Activated gamma-delta T cell (primary cell): ENCODE measurements around the gene RAB5B.
"Not testable (repeated sequence)": the region's sequence is repeated elsewhere in the genome, so short reads cannot be mapped to it uniquely, and the experiment has no call there.

Experiments
- DNase-seq: peaks from one replicate; lab custom pipeline; 2025; lab: John Stamatoyannopoulos, UW

Gene RAB5B

GRCh38 chr12:55940065-55940732, 33.7 kb upstream of the RAB5B start:
- DNase-seq, result no peak

- no peak for DNase-seq
These were observed 31.8 kb upstream of the RAB5B start for GRCh38 chr12:55942055-55942454.

- no peak for DNase-seq
These were observed 31.2 kb upstream of the RAB5B start for GRCh38 chr12:55942577-55943136.

GRCh38 chr12:55946553-55946952, 27.3 kb upstream of the RAB5B start:
- DNase-seq, result no peak

GRCh38 chr12:55955344-55955743, 18.5 kb upstream of the RAB5B start:
- DNase-seq, result no peak

- no peak for DNase-seq
These were observed 17.9 kb upstream of the RAB5B start for GRCh38 chr12:55955800-55956508.

- no peak for DNase-seq
These were observed 16.6 kb upstream of the RAB5B start for GRCh38 chr12:55957106-55957859.

- no peak for DNase-seq
These were observed 10.1 kb upstream of the RAB5B start for GRCh38 chr12:55963760-55964159.

GRCh38 chr12:55965240-55965639, 8.6 kb upstream of the RAB5B start:
- no peak for DNase-seq

GRCh38 chr12:55965941-55966407, 7.9 kb upstream of the RAB5B start, which contains the start of gene PMEL:
Gene PMEL (minus strand): TSS chr12:55966042. CDS start chr12:55966011, 31 bp downstream.
- DNase-seq, result no peak

- DNase-seq, result peak; percentile 69
These were observed 7.2 kb upstream of the RAB5B start, which contains the start of gene CDK2 for GRCh38 chr12:55966408-55967281. Gene CDK2 (plus strand): TSS chr12:55966830. CDS start chr12:55967009, 179 bp downstream.

GRCh38 chr12:55969356-55969755, 4.5 kb upstream of the RAB5B start:
- DNase-seq, result no peak

- DNase-seq, result no peak
These were observed 3.1 kb upstream of the RAB5B start for GRCh38 chr12:55970775-55971174.

GRCh38 chr12:55972042-55972441, 1.8 kb upstream of the RAB5B start:
- no peak for DNase-seq

- no peak for DNase-seq
These were observed 1.4 kb upstream of the RAB5B start for GRCh38 chr12:55972456-55972855.

- no peak for DNase-seq
These were observed 823 bp upstream of the RAB5B start for GRCh38 chr12:55972911-55973598.

- DNase-seq, result no peak
These were observed 441 bp downstream of the RAB5B start for GRCh38 chr12:55974308-55974730.

- no peak for DNase-seq
These were observed 4.5 kb downstream of the RAB5B start for GRCh38 chr12:55978393-55978792.

- DNase-seq, result no peak
These were observed 5.2 kb downstream of the RAB5B start for GRCh38 chr12:55979069-55979468.

GRCh38 chr12:55981882-55982281, 8.0 kb downstream of the RAB5B start:
- not testable (repeated sequence) for DNase-seq
